ENCODE results near the gene LRMDA. TPM values are rescaled to one million over a fixed set of nuclear protein-coding genes. Genes with fewer than 3 reads are reported as not detected.

LRMDA gene
- total RNA-seq, 4 donors from 2014 or later: 1.5 to 15.7 (median 4.6) TPM

DNA sequence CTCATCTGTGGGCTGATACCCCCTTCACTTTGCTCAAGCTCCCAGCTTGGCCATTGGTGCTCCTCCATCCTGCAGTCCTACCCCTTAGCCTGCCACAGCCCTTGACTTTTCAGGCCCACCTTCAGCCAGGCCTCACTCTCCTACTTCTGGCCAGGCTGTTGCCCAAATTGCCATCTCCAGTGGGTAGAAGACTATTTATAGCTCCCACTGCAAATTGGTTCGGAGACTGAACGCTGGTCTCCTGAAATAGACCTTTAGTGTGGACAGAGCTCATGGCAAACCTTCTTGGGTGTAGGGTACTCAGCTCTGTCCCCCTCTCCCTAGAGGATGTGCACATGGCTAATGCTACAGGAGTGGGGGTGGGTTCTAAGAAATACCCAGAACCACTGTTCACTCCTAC, 697.8 kb downstream of the LRMDA start:
- DNase-seq: no peak
- Histone ChIP-seq H3K4me3 (no peak overlapping the region), H3K27me3 (no peaks in the 10 kb centered on the region), H3K4me1 (no peaks in the 10 kb centered on the region), H3K36me3 (no peaks in the 10 kb centered on the region), H3K27ac (no peak overlapping the region), H3K9me3 (no peaks in the 10 kb centered on the region)
- intact Hi-C loops (cut with DNase I; ENCODE audit: low total_unique reads): no loop called here
- TF ChIP-seq POLR2A (IDR thresholded peaks at IDR 0.05): no peak
- TF ChIP-seq, protein P1, sequence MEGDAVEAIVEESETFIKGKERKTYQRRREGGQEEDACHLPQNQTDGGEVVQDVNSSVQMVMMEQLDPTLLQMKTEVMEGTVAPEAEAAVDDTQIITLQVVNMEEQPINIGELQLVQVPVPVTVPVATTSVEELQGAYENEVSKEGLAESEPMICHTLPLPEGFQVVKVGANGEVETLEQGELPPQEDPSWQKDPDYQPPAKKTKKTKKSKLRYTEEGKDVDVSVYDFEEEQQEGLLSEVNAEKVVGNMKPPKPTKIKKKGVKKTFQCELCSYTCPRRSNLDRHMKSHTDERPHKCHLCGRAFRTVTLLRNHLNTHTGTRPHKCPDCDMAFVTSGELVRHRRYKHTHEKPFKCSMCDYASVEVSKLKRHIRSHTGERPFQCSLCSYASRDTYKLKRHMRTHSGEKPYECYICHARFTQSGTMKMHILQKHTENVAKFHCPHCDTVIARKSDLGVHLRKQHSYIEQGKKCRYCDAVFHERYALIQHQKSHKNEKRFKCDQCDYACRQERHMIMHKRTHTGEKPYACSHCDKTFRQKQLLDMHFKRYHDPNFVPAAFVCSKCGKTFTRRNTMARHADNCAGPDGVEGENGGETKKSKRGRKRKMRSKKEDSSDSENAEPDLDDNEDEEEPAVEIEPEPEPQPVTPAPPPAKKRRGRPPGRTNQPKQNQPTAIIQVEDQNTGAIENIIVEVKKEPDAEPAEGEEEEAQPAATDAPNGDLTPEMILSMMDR (IDR thresholded peaks at IDR 0.05): no peak

DNA sequence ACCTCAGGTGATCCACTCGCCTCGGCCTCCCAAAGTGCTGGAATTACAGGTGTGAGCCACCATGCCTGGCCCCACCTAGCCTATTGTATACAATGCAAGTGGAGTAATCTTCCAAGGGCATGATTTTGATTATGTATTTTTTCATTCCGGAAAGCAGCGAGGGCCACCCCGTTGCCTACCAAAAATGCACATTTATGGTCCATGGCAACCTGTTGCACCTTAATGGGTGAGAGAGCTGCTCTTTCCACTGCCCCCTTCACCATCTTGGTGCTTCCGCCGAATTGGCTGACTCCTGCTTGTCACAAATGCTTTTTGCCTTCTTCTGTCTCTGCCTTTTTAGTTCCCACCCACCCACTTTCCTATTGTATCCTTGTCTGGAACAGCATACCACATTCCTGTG, 699.5 kb downstream of the LRMDA start:
- Histone ChIP-seq H3K27me3 (no peaks in the 10 kb centered on the region), H3K36me3 (no peaks in the 10 kb centered on the region), H3K4me1 (no peaks in the 10 kb centered on the region), H3K9me3 (no peaks in the 10 kb centered on the region), H3K27ac (no peak overlapping the region), H3K4me3 (no peak overlapping the region)
- TF ChIP-seq, protein P1 (IDR thresholded peaks at IDR 0.05): no peak
- no peak for TF ChIP-seq POLR2A (IDR thresholded peaks at IDR 0.05)
- intact Hi-C loops (cut with DNase I; ENCODE audit: low total_unique reads): no loop called here
- DNase-seq: no peak

DNA sequence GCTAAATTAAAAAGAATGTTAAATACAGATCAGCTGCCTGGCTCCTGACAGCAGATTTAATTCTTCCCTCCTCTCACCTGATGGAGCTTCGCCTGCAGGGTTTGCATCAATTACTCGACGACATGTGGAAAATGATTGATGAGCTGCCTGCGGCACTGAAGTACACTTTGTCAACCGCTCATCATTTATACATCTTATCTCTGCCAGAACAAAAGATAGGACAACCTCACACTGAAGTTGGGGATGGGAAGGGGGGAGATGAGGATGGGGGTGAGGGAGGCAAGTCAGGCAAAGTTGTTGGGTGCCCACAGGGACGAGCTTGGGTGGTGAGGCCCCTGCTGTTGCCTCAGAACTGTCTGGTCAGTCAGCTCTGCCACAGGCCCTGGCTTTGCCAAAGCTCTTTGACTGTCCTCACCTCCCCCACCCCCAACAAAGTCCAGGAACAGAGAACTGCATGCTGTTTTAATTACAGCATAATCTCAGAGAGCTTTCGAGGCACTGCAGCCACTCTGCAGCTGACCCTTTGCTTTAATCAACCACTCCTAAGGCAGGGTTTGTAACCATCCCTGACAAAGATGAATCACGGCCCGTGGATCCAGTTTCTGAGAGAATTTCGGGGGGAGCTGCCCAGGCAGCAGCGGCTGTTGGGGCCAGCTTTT, 702.3 kb downstream of the LRMDA start:
- Histone ChIP-seq H3K4me3 (no peak overlapping the region), H3K27ac (no peak overlapping the region), H3K9me3 (no peaks in the 10 kb centered on the region), H3K36me3 (no peaks in the 10 kb centered on the region), H3K27me3 (no peaks in the 10 kb centered on the region), H3K4me1 (no peaks in the 10 kb centered on the region)
- no peak for TF ChIP-seq POLR2A (IDR thresholded peaks at IDR 0.05)
- TF ChIP-seq, protein P1 (IDR thresholded peaks at IDR 0.05): no peak
- DNase-seq: no peak
- intact Hi-C loops (cut with DNase I; ENCODE audit: low total_unique reads): no loop called here

DNA sequence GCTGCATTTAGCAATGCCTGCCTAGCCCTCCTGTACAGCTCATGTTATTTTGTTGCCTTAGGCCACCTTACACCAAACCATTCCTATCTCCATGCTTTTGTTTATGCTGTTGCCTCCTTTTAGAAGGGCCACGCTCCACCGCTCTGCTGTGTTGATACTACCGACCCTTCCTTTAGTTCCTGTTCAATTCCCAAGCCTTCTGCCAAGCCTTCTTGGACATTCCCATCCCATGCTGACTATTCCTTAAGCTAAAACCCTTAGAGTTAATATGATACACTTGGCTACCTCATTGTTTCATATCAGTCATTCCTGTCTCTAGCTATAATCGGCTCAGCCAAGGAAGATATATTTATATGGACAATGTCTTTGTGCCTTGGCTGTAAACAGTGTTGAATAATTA, 705.5 kb downstream of the LRMDA start:
- Histone ChIP-seq H3K27me3 (no peaks in the 10 kb centered on the region), H3K4me3 (no peak overlapping the region), H3K36me3 (no peaks in the 10 kb centered on the region), H3K9me3 (no peaks in the 10 kb centered on the region), H3K4me1 (no peaks in the 10 kb centered on the region), H3K27ac (no peak overlapping the region)
- no peak for TF ChIP-seq POLR2A (IDR thresholded peaks at IDR 0.05)
- TF ChIP-seq, protein P1 (IDR thresholded peaks at IDR 0.05): no peak
- DNase-seq: no peak
- intact Hi-C loops (cut with DNase I; ENCODE audit: low total_unique reads): no loop called here

DNA sequence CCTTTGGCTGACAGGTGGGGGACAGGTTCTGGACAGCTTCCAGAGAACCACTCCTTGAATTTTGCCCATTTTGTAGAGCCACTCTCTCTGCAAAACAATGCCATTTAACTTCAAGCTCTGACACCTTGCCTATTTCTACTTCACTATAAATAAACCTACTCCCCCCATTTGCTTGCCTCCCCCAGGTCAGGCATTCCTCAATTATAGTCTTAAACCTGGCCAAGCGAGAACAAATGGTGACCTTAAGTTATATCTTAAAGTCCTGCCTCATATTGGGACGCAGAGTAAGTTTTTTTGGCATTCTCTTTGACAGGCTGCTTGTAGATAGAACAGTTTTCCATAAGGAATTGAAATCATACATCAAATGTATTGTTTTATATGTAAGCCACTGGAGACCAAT, 706.9 kb downstream of the LRMDA start:
- DNase-seq: no peak
- Histone ChIP-seq H3K4me3 (no peak overlapping the region), H3K9me3 (no peaks in the 10 kb centered on the region), H3K4me1 (no peaks in the 10 kb centered on the region), H3K27me3 (no peaks in the 10 kb centered on the region), H3K36me3 (no peaks in the 10 kb centered on the region), H3K27ac (peak overlapping the region in 1 of 2 donors; percentile 42)
- TF ChIP-seq POLR2A (IDR thresholded peaks at IDR 0.05): no peak
- TF ChIP-seq, protein P1 (IDR thresholded peaks at IDR 0.05): no peak
- intact Hi-C loops (cut with DNase I; ENCODE audit: low total_unique reads): no loop called here
